ENCODE results near the gene RHOT2. TPM values are rescaled to one million over a fixed set of nuclear protein-coding genes. Genes with fewer than 3 reads are reported as not detected.
A peak's percentile ranks its signal among the peaks of the same experiment; 100 is the strongest.

Gene RHOT2
- total RNA-seq, 2 experiments from 2014 or later: 110 TPM

- no peaks in the 10 kb centered on the region for H3K36me3 Mint-ChIP-seq (ENCODE audit: low read depth)
- DNase-seq (no peak), ATAC-seq (no peak)
- H3K4me3 Mint-ChIP-seq: peak overlapping the region; percentile 24
- no peaks in the 10 kb centered on the region for H3K9me3 Mint-ChIP-seq
- ChIA-PET POLR2A (interaction anchor here (0.8 to 1.5 kb wide), 3 partner anchors 9 to 33 kb away, joined by 3 to 5 read pairs (median 4); partner anchors contain the start of genes CCDC78 and JMJD8), CTCF (interaction anchor here (1.0 kb wide), 1 partner anchor 19 kb away, joined by 3 read pairs; no protein-coding TSS in a partner anchor)
- no peak for TF ChIP-seq CTCF (IDR thresholded peaks at IDR 0.05)
- peaks cover 4% of the 10 kb centered on the region for H3K27me3 Mint-ChIP-seq
- intact Hi-C loops (cut with micrococcal nuclease): no loop called here
- peaks cover 31% of the 10 kb centered on the region for H3K4me1 Mint-ChIP-seq (ENCODE audit: low read depth)
- H3K27ac Mint-ChIP-seq: no peak overlapping the region
These were observed 25.4 kb downstream of the RHOT2 start for GRCh38 chr16:693364-693763.

- intact Hi-C loops (cut with micrococcal nuclease): no loop called here
- ChIA-PET POLR2A (interaction anchor here (0.8 to 1.5 kb wide), 3 partner anchors 9 to 32 kb away, joined by 3 to 5 read pairs (median 4); partner anchors contain the start of genes CCDC78 and JMJD8), CTCF (no interaction called here)
- H3K4me1 Mint-ChIP-seq (ENCODE audit: low read depth): peaks cover 28% of the 10 kb centered on the region
- H3K9me3 Mint-ChIP-seq: no peaks in the 10 kb centered on the region
- DNase-seq: no peak
- peak overlapping the region; percentile 24 for H3K4me3 Mint-ChIP-seq
- no peaks in the 10 kb centered on the region for H3K36me3 Mint-ChIP-seq (ENCODE audit: low read depth)
- peaks cover 4% of the 10 kb centered on the region for H3K27me3 Mint-ChIP-seq
- no peak for ATAC-seq
- H3K27ac Mint-ChIP-seq: no peak overlapping the region
- TF ChIP-seq CTCF (IDR thresholded peaks at IDR 0.05): no peak
These were observed 25.8 kb downstream of the RHOT2 start for GRCh38 chr16:693766-694165.

- H3K27ac Mint-ChIP-seq: no peak overlapping the region
- DNase-seq (peak; percentile 24), ATAC-seq (no peak)
- TF ChIP-seq CTCF (IDR thresholded peaks at IDR 0.05): no peak
- no peaks in the 10 kb centered on the region for H3K9me3 Mint-ChIP-seq
- H3K27me3 Mint-ChIP-seq: peaks cover 4% of the 10 kb centered on the region
- intact Hi-C loops (cut with micrococcal nuclease): no loop called here
- no peaks in the 10 kb centered on the region for H3K36me3 Mint-ChIP-seq (ENCODE audit: low read depth)
- ChIA-PET CTCF (no interaction called here), POLR2A (interaction anchor here (1.7 to 2.9 kb wide), 3 partner anchors 10 to 22 kb away, joined by 8 to 11 read pairs (median 11); partner anchors contain the start of genes JMJD8 and STUB1)
- H3K4me1 Mint-ChIP-seq (ENCODE audit: low read depth): peaks cover 23% of the 10 kb centered on the region
- H3K4me3 Mint-ChIP-seq: peak overlapping the region; percentile 68
These were observed 26.4 kb downstream of the RHOT2 start for GRCh38 chr16:694187-694862.

DNA sequence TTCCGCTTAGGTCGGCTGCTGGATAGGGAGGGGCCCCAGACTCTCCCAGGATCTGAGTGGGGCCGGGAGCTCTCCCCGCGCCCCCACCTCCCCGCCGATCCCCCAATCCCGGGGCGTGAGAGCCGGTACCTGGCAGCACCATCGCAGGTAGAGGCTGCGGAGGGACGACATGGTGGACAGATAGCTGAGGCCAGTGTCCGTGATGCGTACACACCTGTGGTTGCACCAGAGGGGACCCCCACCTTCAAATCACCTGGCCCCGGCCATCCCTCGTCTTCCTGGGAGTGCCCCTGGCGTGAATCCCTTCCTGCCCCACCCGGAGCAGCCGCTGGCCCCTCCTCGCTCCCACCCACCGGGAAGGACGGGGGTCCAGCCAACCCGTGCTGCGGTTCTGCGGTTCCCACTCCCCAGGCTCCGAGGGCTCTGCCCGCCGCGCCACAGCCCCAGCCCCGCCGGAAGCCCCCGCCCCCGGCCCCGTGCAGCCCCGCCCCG lies 27.0 kb downstream of the RHOT2 start:
- Mint-ChIP-seq H3K4me1 (ENCODE audit: low read depth) (peaks cover 20% of the 10 kb centered on the region), H3K27me3 (peaks cover 4% of the 10 kb centered on the region), H3K4me3 (peak overlapping the region; percentile 68), H3K27ac (no peak overlapping the region), H3K9me3 (no peaks in the 10 kb centered on the region), H3K36me3 (ENCODE audit: low read depth) (no peaks in the 10 kb centered on the region)
- no peak for TF ChIP-seq CTCF (IDR thresholded peaks at IDR 0.05)
- CTCF ChIA-PET: interaction anchor here (0.8 to 1.5 kb wide), 6 partner anchors 9 to 90 kb away, joined by 3 to 5 read pairs (median 3); partner anchors contain the start of gene CIAO3
- POLR2A ChIA-PET: interaction anchor here (0.7 to 2.9 kb wide), 13 partner anchors 9 to 169 kb away, joined by 3 to 11 read pairs (median 4); partner anchors contain the start of genes ANTKMT, CCDC78, HAGHL and JMJD8
- ATAC-seq: no peak
- intact Hi-C loops (cut with micrococcal nuclease): no loop called here
- no peak for DNase-seq

Data from activated CD8-positive, alpha-beta T cell treated with anti-CD3 and anti-CD28 coated beads for 36 hours (primary cell).